HepG2 (cell line): ENCODE results near the gene UGGT1. TPM values are rescaled to one million over a fixed set of nuclear protein-coding genes. Genes with fewer than 3 reads are reported as not detected.

Source experiments
- CBFB ChIP-seq: sonication (generic); formaldehyde crosslinking; IDR thresholded peaks from 2 replicates; pipeline ENCODE4 v1.4.0; 2020; ENCODE audit warnings: missing genetic modification reagents
- ETV5 ChIP-seq: IDR thresholded peaks from 2 replicates; pipeline ENCODE4 v1.6.1; 2018; ENCODE audit warnings: missing biosample characterization, missing genetic modification reagents, inconsistent platforms, borderline replicate concordance
- GATAD2A ChIP-seq: IDR thresholded peaks from 2 replicates; pipeline ENCODE4 v1.6.1; 2016
- HNRNPL ChIP-seq: fragments of 200-400 bp; formaldehyde crosslinking; IDR thresholded peaks from 2 replicates; pipeline ENCODE4 v1.6.1; 2017; ENCODE audit warnings: mild to moderate bottlenecking, low read depth, low read length
- KMT2A ChIP-seq: sonication (generic); formaldehyde crosslinking; IDR thresholded peaks from 2 replicates; pipeline ENCODE4 v1.4.0; 2020; ENCODE audit warnings: missing genetic modification reagents
- MXD4 ChIP-seq: IDR thresholded peaks from 2 replicates; pipeline ENCODE4 v1.6.1; 2016; ENCODE audit warnings: mild to moderate bottlenecking, missing biosample characterization, missing genetic modification reagents
- PCBP2 ChIP-seq: fragments of 200-400 bp; formaldehyde crosslinking; optimal IDR thresholded peaks from 2 replicates; pipeline ENCODE3; 2018; ENCODE audit warnings: low read length, low read depth; ENCODE audit not compliant: poor library complexity, severe bottlenecking
- SAFB2 ChIP-seq: sonication (generic); formaldehyde crosslinking; IDR thresholded peaks from 2 replicates; pipeline ENCODE4 v1.5.1; 2020; ENCODE audit warnings: missing genetic modification reagents, low read depth, mild to moderate bottlenecking, borderline replicate concordance
- SALL2 ChIP-seq: sonication (generic); formaldehyde crosslinking; IDR thresholded peaks from 2 replicates; pipeline ENCODE4 v1.8.1; 2023; ENCODE audit warnings: mild to moderate bottlenecking, missing genetic modification reagents, inconsistent platforms
- SP1 ChIP-seq, 2 experiments: fragments of 450-650 bp in 1 of 2; sonication (generic) in 1 of 2; formaldehyde crosslinking in 1 of 2; IDR thresholded peaks; 2 replicates each; pipeline versions ENCODE4 v1.4.0 to v1.6.1; 2016 to 2020; ENCODE audit warnings: missing genetic modification reagents in 1 of 2
- SSRP1 ChIP-seq: IDR thresholded peaks from 2 replicates; pipeline ENCODE4 v1.6.1; 2016; ENCODE audit warnings: control low read depth
- TSC22D2 ChIP-seq: sonication (generic); formaldehyde crosslinking; IDR thresholded peaks from 2 replicates; pipeline ENCODE4 v1.5.1; 2020; ENCODE audit warnings: missing genetic modification reagents, mild to moderate bottlenecking, borderline replicate concordance
- ZFP82 ChIP-seq: sonication (generic); formaldehyde crosslinking; IDR thresholded peaks from 2 replicates; pipeline ENCODE4 v1.5.1; 2020; ENCODE audit warnings: mild to moderate bottlenecking, missing genetic modification reagents, borderline replicate concordance
- ZNF749 ChIP-seq: sonication (generic); formaldehyde crosslinking; IDR thresholded peaks from 2 replicates; pipeline ENCODE4 v1.8.0; 2022; ENCODE audit warnings: mild to moderate bottlenecking, missing genetic modification reagents, moderate library complexity, borderline replicate concordance
- ZNF878 ChIP-seq: sonication (generic); formaldehyde crosslinking; IDR thresholded peaks from 2 replicates; pipeline ENCODE4 v1.8.1; 2023; ENCODE audit warnings: mild to moderate bottlenecking, missing genetic modification reagents, moderate library complexity
- polyA plus RNA-seq, 8 experiments: library from polyadenylated mRNA; depleted of rRNA in 3 of 8; stranded (reverse) in 7 of 8; unstranded in 1 of 8; fragments of >200 nt; fragmentation: Illumina TruSeq in 4 of 8; extraction: Trizol in 4 of 8; gene quantifications; 2 replicates each; pipeline versions ENCODE4 v1.2.1 to v1.2.3, GENCODE V29; 2011 to 2016; ENCODE audit warnings: low read depth in 4 of 8, missing spikeins in 1 of 8, mixed read lengths in 1 of 8; ENCODE audit not compliant: insufficient read depth in 1 of 8
- total RNA-seq, 5 experiments: library from RNA; depleted of rRNA; stranded (reverse); fragments of >200 nt; fragmentation: Illumina TruSeq; extraction: Trizol; gene quantifications; 2 replicates each; pipeline ENCODE4 v1.2.3, GENCODE V29; 2016; ENCODE audit warnings: low read depth in 1 of 5
- TF ChIP-seq, protein P1 (sequence below): sonication (generic); formaldehyde crosslinking; IDR thresholded peaks from 2 replicates; pipeline ENCODE4 v1.8.0; 2023; ENCODE audit warnings: mild to moderate bottlenecking, missing genetic modification reagents
- TF ChIP-seq, protein P2 (sequence below): sonication (generic); formaldehyde crosslinking; IDR thresholded peaks from 2 replicates; pipeline ENCODE4 v1.5.1; 2020; ENCODE audit warnings: mild to moderate bottlenecking, missing genetic modification reagents, moderate library complexity
- TF ChIP-seq, protein P3 (sequence below): sonication (generic); formaldehyde crosslinking; IDR thresholded peaks from 2 replicates; pipeline ENCODE4 v1.5.1; 2020; ENCODE audit warnings: missing genetic modification reagents, mild to moderate bottlenecking, borderline replicate concordance
- TF ChIP-seq, protein P4 (sequence below): sonication (generic); formaldehyde crosslinking; IDR thresholded peaks from 2 replicates; pipeline ENCODE4 v1.5.1; 2020; ENCODE audit warnings: mild to moderate bottlenecking, missing genetic modification reagents, borderline replicate concordance
- TF ChIP-seq, protein P5 (sequence below): IDR thresholded peaks from 2 replicates; pipeline ENCODE4 v1.6.1; 2012; ENCODE audit warnings: low read length, improper control_type of control experiment

UGGT1 gene
- total and polyA plus RNA-seq, 2 of the 13 experiments (the other 11 are each of a cell fraction or from before 2014, with no cell fraction given) = 35.8 to 83.2 TPM

DNA sequence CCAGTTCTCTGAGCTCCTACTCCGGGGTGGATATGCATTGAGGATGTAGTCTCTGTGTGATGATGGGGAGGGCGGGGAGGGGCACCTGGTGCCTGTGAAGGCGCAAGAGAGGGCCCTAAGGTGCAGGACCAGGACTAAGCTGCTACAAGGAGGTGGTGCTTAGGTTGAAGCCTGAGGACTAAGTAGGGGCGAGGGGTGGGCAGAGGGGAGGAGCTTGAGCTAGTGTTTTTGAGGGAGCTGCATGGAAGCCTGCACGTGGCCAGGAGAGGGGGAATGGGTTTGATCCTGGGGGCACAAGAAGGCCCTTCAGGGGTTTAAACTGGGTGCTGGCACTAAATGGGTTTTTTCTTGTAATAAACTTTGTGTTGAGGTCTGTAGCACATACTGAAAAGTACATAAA is 105.0 kb downstream of the UGGT1 start (continued):
- TF ChIP-seq PCBP2 (no peak), HNRNPL (0 out of 2 replicates have a peak, but pooled peaks have one; percentile 7), SP1 (IDR thresholded peaks at IDR 0.05) (no peak), SP1 (CRISPR knock-in tag; IDR thresholded peaks at IDR 0.05) (no peak), SSRP1 (CRISPR knock-in tag) (no peak), CBFB (CRISPR knock-in tag) (no peak), TSC22D2 (CRISPR knock-in tag) (no peak), ZFP82 (CRISPR knock-in tag) (no peak), ZNF749 (CRISPR knock-in tag) (no peak), ZNF878 (peak; percentile 12; the same call in 1 of the 2 replicates), GATAD2A (CRISPR knock-in tag) (no peak), SAFB2 (CRISPR knock-in tag) (no peak), SALL2 (no peak), MXD4 (no peak), ETV5 (CRISPR knock-in tag) (no peak), KMT2A (CRISPR knock-in tag) (no peak)
- TF ChIP-seq, protein P1, sequence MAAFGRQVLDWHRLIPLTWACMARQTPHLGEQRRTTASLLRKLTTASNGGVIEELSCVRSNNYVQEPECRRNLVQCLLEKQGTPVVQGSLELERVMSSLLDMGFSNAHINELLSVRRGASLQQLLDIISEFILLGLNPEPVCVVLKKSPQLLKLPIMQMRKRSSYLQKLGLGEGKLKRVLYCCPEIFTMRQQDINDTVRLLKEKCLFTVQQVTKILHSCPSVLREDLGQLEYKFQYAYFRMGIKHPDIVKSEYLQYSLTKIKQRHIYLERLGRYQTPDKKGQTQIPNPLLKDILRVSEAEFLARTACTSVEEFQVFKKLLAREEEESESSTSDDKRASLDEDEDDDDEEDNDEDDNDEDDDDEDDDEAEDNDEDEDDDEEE = 0 out of 2 replicates have a peak, but pooled peaks have one; percentile 9
- TF ChIP-seq, protein P2, sequence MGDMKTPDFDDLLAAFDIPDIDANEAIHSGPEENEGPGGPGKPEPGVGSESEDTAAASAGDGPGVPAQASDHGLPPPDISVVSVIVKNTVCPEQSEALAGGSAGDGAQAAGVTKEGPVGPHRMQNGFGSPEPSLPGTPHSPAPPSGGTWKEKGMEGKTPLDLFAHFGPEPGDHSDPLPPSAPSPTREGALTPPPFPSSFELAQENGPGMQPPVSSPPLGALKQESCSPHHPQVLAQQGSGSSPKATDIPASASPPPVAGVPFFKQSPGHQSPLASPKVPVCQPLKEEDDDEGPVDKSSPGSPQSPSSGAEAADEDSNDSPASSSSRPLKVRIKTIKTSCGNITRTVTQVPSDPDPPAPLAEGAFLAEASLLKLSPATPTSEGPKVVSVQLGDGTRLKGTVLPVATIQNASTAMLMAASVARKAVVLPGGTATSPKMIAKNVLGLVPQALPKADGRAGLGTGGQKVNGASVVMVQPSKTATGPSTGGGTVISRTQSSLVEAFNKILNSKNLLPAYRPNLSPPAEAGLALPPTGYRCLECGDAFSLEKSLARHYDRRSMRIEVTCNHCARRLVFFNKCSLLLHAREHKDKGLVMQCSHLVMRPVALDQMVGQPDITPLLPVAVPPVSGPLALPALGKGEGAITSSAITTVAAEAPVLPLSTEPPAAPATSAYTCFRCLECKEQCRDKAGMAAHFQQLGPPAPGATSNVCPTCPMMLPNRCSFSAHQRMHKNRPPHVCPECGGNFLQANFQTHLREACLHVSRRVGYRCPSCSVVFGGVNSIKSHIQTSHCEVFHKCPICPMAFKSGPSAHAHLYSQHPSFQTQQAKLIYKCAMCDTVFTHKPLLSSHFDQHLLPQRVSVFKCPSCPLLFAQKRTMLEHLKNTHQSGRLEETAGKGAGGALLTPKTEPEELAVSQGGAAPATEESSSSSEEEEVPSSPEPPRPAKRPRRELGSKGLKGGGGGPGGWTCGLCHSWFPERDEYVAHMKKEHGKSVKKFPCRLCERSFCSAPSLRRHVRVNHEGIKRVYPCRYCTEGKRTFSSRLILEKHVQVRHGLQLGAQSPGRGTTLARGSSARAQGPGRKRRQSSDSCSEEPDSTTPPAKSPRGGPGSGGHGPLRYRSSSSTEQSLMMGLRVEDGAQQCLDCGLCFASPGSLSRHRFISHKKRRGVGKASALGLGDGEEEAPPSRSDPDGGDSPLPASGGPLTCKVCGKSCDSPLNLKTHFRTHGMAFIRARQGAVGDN (CRISPR knock-in tag) = peak; percentile 79
- TF ChIP-seq, protein P3, sequence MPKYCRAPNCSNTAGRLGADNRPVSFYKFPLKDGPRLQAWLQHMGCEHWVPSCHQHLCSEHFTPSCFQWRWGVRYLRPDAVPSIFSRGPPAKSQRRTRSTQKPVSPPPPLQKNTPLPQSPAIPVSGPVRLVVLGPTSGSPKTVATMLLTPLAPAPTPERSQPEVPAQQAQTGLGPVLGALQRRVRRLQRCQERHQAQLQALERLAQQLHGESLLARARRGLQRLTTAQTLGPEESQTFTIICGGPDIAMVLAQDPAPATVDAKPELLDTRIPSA = no peak
- TF ChIP-seq, protein P4, sequence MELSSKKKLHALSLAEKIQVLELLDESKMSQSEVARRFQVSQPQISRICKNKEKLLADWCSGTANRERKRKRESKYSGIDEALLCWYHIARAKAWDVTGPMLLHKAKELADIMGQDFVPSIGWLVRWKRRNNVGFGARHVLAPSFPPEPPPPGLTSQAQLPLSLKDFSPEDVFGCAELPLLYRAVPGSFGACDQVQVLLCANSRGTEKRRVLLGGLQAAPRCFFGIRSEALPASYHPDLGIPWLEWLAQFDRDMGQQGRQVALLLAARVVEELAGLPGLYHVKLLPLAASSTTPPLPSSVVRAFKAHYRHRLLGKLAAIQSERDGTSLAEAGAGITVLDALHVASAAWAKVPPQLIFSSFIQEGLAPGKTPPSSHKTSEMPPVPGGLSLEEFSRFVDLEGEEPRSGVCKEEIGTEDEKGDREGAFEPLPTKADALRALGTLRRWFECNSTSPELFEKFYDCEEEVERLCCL (CRISPR knock-in tag) = no peak
- TF ChIP-seq, protein P5, sequence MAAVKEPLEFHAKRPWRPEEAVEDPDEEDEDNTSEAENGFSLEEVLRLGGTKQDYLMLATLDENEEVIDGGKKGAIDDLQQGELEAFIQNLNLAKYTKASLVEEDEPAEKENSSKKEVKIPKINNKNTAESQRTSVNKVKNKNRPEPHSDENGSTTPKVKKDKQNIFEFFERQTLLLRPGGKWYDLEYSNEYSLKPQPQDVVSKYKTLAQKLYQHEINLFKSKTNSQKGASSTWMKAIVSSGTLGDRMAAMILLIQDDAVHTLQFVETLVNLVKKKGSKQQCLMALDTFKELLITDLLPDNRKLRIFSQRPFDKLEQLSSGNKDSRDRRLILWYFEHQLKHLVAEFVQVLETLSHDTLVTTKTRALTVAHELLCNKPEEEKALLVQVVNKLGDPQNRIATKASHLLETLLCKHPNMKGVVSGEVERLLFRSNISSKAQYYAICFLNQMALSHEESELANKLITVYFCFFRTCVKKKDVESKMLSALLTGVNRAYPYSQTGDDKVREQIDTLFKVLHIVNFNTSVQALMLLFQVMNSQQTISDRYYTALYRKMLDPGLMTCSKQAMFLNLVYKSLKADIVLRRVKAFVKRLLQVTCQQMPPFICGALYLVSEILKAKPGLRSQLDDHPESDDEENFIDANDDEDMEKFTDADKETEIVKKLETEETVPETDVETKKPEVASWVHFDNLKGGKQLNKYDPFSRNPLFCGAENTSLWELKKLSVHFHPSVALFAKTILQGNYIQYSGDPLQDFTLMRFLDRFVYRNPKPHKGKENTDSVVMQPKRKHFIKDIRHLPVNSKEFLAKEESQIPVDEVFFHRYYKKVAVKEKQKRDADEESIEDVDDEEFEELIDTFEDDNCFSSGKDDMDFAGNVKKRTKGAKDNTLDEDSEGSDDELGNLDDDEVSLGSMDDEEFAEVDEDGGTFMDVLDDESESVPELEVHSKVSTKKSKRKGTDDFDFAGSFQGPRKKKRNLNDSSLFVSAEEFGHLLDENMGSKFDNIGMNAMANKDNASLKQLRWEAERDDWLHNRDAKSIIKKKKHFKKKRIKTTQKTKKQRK = no peak
